HG02970 (cell line): ENCODE data around the gene LEP.
"Not testable (repeated sequence)": the region's sequence is repeated elsewhere in the genome, so short reads cannot be mapped to it uniquely, and the experiment has no call there.

ENCODE experiments used
- ATAC-seq: cut with Tn5 transposase; IDR thresholded peaks from one replicate; pipeline ENCODE4 v1.9.1; 2021; ENCODE audit warnings: mild to moderate bottlenecking, moderate library complexity, moderate number of reproducible peaks; ENCODE audit not compliant: unreplicated experiment, low FRiP score

LEP gene

DNA sequence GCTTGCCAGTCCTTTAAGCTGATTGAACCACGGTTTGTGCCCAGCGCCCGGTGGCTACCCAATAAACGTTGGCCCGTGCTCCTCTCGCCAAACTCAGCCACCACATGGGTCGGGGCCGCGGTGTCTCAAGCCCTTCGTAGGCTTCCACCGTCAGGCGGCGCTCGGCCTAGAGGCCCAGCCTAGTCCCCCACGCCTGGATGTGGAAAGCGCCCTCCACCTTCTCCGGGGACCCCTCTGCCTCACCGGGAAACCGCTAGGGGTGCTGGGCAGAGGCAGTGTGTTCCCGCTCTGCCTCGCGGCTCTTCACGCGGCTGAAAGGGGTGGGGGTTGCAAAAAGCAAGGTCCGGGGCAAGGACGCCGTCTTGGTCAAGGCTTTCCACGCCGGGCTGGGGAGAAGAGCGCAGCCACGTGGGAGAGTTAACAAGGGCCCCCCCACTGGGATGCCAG lies 29.8 kb downstream of the LEP start:
- ATAC-seq = no peak

DNA sequence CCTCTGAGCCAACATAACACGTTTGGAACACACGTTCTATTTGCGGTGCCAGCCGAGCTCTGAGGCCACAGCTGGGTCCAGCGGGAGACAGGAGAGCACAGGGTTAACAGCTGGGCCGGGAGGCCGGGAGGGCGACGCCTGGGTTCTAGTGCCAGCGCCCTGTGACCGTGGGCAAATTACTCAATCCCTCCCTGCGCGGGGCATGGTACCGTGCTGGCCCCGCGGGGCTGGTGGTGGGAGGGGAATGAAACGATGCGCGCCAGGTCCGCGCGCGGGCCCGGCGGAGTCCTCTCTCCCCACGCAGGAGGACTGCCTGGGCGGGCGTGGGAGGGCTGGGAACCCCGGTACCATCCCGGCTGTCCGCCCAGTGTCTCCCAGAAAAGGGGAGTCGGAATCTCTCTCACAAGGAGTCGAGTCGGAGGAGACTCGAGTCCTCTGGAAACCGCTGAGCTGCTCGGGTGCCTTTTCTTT lies 30.4 kb downstream of the LEP start:
- no peak for ATAC-seq

DNA sequence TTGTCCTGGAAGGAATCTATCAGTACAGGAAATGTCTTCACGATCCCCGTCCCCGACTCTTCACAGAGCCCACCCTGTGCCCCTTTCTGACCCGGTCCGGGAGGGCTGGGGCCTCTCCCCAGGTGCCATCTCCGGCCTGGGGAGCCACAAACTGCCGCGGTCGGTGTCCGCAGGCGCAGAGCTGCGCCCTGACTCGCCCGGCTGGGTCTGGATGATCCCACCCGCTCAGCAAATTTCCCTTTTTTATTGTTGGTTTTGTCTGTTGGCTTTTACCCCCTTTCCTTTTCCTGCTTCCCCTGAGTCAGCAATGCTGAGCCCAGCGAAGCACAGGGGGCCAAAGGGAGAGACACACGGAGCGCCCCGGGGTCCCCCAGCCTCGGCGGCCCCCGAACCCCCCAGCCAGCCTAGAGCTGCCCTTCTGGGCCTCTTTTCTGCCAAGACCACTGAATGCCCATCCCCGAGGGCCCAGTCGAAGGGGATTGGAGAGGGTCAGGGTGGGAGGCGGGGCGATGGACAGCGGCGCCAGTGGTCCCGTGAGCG lies 30.9 kb downstream of the LEP start:
- no peak for ATAC-seq

DNA sequence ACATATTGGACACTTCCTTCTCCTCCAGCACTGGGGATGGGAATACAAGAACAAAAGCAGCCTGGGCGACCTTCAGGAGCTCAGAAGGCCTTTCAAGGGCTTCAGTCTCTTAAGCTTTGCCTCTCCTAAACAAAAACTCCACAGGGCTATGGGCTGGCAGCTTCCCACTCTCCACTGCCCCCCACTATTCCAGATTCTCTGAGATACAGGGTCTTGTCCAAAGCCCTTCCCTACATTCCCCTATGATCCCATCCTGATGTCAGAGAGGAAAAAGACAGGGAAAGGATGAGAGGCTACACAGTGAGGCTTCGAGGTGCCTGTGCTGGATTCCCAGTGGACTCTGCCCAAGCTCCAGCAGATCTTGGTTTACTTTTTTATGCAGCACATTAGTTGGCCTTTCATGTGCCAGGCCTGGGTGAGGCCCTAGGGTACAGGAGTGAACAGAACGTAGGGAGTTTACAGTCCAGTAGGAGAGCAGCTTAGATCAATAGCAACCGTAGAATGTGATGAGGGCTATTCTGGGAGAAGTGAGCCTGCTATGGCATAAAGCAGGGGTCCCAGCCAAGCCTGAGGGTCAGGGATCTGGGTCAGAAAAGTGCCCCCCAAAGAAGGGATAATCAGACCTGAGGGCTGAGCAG lies 33.3 kb downstream of the LEP start:
- no peak for ATAC-seq

DNA sequence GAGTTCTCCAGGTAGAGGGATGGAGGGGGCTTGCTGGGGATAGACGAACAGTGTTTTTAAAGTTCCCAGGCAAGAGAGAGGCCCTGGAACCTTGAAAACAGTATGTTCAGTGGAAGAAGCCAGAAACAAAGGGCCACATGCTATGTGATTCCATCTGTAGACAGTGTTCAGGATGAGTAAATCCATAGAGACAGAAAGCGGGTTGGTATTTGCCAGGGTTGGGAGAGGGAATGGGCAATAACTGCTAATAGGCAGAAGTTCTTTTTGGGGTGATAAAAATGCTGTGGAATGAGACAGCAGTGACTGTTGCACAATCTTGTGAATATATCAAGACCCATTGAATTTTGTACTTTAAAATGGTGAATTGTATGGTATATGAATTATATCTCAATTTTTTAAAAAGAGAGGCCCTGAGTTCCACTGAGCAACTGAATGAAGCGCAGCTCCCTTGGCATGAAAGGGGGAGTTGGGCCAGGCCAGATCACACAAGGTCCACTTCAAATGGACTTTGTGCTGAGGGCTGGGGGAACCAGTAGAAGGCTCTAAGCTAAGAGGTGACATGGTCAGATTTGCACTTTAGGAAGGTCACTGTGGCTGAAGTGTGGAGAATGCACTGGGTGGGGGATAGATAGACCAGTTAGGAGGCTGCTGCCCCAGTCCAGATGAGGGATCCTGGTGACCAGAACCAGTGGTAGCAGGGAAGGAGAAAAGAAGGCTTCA lies 34.0 kb downstream of the LEP start:
- no peak for ATAC-seq

DNA sequence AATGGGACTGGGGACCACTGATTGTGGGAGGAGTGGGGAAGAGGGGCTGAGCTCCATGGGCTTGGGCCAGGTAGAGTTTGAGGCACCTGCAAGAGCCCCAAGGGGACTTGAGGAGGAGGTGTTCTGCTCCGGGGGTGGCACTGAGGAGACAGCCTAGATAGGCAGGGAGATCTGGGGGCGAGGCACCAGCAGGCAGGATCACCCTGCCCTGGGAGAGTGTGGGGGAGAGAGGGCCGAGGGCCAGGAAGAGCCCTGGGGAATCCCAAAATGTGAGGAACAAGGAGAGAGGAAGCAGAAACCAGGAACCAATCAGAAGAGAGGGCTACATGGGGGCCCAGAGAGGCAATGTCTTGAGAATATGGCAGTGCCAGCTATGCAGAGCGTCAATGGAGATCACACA lies 34.6 kb downstream of the LEP start:
- ATAC-seq = no peak

DNA sequence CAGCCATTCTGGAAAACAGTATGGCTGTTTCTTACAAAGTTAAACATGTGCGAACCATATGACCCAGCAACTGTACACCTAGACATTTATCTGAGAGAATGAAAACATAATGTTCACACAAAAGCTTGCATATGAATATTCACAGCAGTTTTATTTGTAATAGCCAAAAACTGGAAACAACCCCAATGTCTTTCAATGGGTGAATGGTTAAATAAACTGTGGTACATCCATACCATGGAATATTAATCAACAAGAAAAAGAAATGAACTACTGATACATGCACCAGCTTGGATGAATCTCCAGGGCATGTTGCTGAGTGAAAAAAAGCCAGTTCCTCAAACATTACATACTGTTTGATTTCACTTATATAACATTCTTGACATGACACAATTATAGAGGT lies 37.3 kb downstream of the LEP start:
- ATAC-seq = no peak

DNA sequence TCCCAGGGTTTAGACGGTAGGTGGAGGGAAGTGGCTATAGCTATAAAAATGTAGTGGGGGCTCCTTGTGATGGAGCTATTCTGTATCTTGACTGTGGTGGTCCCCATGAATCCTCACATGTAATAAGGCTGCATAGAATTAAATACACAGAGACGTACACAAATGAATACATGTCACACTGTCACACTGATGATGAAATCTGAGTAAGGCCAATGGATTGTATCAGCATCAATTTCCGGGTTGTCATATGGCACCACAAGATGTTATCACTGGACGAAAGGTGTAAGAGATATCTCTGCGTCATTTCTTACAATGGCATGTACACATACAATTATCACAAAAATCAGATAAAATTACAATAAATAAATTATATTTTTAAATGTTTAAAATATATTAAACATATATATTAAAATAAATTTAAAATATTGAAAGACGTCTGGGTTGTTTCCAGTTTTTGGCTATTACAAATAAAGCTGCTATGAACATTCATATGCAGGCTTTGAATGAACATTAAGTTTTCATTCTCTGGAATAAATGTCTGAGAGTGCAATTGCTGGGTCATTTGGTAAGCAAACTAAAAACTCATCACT lies 38.1 kb downstream of the LEP start:
- ATAC-seq = no peak

DNA sequence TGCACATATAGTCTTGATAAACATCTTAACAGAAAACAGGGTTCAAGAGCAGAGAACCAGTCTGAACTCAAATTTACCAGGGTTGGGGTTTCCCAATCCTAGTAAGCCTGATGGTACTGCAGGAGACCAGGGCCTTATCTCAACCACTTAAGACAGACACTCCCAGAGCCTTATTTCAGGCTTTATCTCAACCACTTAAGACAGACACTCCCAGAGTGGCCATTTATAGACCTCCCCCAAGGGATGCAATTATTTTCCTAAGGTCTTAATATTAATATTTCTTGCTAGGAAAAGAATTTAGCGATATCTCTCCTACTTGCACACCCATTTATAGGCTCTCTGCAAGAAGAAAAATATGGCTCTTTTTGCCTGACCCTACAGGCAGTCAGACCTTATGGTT lies 39.4 kb downstream of the LEP start:
- not testable (repeated sequence) for ATAC-seq

DNA sequence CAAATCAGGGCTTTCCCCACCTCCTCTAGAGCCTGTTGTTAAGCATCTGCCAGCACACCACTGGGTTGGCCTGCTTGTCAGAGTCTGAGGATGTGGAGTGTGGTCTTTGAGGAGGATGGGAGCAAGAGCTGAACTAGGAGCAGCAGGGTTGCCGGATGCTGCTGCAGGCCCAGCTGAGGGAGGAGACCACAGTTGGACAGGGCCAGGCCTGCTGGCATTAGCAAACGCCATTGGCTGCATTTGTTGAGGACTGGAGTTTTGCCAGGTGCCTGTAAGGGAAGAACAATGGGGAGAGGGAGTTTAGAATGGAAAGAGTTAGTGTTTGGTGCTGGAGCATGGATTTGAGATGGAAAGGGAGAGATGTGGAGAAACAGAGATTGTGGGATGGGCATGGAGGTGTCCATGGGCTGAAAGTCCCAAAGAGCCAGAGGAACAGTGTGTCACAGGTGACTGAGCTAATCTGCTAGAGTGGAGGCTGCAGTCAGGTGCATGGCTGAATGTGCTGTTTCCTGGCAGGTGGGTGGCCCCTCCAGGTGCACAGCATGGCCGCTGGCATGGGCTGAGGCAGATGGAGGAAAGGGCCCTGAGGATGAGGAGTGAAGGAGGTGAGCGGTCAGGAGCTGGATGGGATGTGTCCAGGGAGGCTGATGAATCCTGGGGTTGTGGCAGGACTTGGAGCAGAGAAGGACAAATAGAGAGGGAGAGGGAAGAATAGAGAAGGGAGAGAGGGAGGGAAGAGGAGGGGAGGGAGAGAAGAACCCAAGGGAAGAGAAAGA lies 40.7 kb downstream of the LEP start:
- no peak for ATAC-seq

DNA sequence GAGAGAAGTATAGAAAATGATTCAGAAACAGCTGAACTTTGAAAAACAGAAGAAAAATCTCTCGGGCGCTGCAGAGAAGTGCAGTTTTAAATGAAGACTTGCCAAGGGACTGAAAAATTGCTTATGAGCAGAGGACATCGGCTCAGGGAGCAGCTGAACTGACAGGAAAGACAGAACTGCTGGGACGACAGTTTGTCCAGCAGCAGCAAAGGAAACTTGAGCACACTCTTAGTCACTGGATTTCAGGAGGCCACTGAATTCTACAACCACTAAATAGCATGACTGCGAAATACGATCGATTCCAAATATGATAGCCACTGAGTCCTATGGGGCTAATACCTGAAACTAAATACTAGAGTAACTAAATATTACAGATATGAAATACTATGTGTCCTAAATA lies 43.0 kb downstream of the LEP start:
- ATAC-seq = no peak

DNA sequence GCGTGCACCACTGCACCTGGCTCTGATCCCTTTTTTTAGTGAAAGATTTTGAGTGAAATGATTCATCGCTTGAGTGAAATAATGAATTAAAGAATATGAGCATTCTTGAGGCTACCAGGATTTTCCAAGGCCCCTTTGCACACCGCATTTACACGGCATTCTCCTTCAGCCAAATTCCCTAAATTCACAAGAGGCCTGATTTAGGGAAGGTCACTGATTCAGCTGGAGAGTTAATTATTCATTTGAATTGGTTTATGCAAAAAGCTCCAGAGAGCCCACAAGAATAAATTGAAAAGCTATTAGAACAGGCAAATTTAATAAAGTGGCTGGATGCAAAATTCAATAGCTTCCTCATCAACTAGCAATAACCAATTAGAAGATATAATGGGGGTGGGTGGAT lies 46.5 kb downstream of the LEP start:
- ATAC-seq = no peak

DNA sequence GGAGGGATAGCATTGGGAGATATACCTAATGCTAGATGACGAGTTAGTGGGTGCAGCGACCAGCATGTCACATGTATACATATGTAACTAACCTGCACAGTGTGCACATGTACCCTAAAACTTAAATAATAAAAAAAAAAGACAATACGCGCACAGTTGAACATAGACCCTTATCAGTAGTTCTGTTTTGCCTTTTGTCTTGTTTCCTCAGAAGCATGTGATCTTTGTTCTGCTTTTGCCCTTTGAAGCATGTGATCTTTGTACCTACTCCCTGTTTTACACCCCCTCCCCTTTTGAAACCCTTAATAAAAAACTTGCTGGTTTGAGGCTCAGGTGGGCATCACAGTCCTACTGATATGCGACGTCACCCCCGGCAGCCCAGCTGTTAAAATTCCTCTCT lies 56.9 kb downstream of the LEP start:
- not testable (repeated sequence) for ATAC-seq

DNA sequence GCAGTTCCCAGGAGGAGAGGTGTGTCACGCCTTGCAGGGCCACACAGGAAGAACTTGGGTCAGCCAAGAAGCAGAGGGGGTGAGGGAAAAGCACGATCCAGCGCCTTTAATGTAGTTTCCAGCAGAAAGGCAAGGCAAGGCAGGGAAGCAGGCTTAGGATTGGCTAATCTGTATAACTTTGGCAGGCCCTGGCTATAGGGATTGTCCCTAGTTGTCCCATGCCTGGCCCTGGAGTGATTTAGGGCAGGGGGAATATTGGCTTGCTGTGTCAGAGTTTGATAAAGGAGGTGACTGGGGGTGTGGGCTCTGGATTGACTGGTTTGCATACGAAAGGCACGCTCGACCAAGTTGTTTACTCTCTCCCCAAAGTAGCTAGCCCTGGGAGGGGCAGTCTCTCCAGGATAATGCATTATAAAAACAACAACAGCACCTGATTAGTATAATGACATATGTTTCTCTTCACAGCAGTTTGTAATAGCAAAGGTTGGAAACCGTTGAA lies 58.1 kb downstream of the LEP start:
- no peak for ATAC-seq

DNA sequence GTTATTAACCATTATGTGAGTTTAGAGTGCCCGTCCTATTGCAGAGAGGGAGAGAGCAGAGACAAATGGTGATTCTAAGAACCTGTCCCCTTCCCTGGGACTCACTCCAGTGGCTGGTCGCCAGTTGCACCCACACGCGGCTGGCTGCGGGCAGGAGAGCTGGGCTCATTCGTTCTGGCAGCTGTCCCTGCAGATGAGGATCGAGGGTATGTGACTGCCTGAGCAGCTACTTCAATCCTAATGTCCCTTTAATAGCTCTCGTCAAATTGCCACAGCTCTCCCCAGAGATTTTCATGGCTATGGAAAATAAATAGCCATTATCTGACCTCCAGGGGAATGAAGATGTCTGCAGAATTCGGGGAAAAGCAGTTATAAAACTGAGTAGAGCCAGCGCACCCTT lies 61.1 kb downstream of the LEP start:
- ATAC-seq = no peak

DNA sequence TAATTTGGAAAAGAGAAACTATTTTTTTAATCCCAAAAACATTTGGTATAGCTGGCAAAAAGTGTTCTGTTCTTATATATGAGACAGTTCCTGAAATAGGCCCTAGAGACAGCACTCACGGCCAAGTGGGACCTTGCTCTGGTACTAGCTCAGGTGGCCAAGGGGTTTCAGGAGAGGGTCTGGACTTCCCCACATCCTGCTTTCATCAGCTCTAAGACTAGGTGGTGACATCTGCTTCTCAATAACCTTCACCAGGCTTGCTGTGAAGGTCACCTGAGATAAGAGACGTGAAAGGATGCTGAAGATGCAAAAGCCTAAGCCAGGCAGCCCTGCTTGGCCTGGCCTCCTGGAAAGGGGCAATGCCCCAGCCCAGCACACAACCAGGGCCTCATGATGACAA lies 62.1 kb downstream of the LEP start:
- no peak for ATAC-seq

DNA sequence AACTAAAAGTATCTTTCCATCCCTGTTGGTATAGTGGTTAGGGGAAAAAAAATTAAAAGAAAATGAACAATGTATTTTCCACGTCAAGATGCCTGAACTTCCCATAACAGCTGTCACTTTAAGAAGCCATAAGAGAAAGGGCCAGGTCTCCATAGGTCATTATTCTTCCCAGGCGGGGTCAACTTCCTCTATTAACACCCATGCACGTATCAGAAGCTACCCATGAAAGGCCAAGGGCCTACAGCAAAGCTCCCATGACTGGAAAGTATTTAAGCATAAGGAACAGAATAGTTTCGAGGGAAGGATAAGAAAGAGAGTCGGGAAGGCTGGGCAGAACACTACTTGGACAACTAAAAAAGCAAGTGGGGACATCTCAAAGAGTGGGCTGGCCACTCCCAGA lies 62.6 kb downstream of the LEP start:
- no peak for ATAC-seq

DNA sequence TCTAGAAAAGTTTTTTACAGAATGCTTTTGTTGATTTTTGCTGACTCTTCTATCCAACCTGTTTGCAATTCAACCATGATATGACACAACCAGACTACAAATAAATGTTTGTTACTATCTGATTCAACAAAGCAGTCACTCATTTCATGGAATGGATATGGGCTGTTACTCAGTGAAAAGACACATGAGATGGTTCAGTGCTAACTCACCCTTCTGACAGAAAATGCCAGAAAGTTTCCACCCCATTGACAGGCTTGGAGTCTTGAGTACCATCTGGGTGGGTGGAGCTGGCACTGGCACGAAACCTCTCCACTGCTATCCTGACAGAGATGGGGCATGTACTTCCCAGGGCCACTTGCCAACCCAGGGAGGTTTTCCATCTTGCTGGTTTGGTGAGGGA lies 63.1 kb downstream of the LEP start:
- no peak for ATAC-seq

DNA sequence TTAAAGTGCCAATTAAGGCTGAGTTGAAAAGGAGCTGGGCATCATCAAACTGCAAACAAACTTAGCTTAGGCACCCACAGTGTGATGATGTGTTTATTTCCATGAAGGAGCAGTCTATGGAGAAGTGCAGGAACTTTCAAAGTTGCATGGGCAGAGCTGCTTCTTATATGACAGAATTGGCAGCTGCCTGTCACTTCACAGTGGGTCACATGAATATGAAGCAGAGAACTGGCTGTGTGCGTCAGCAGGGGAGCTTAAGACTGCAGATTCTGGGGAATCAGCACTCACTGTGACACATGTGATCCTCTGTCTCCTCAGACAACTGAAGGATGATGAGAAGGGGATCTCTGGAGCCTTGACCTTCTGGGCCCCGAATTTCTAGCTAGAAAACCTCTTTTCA lies 66.0 kb downstream of the LEP start:
- no peak for ATAC-seq
